HepG2 (cell line): Measurements from ENCODE around the gene ZBTB46.
A peak's percentile ranks its signal among the peaks of the same experiment; 100 is the strongest.

Experiments
- FOXM1 ChIP-seq: sonication (generic); formaldehyde crosslinking; IDR thresholded peaks from 2 replicates; pipeline ENCODE4 v1.5.0; 2020; ENCODE audit warnings: missing genetic modification reagents
- MED13 ChIP-seq: sonication (generic); formaldehyde crosslinking; IDR thresholded peaks from 2 replicates; pipeline ENCODE4 v1.5.0; 2020; ENCODE audit warnings: missing genetic modification reagents
- PBX2 ChIP-seq: IDR thresholded peaks from 2 replicates; pipeline ENCODE4 v1.6.1; 2016; ENCODE audit warnings: control low read depth
- POLR2A ChIP-seq, 2 experiments: IDR thresholded peaks; 2 replicates each; pipeline ENCODE4 v1.6.1; 2011; ENCODE audit warnings: low read depth in 2 of 2, low read length in 2 of 2, mild to moderate bottlenecking in 1 of 2, moderate library complexity in 1 of 2; ENCODE audit not compliant: insufficient read depth in 1 of 2
- THAP11 ChIP-seq: IDR thresholded peaks from 2 replicates; pipeline ENCODE4 v1.6.1; 2016; ENCODE audit warnings: missing biosample characterization, missing genetic modification reagents

- 0 out of 2 replicates have a peak, but pooled peaks have one; percentile 23 for TF ChIP-seq MED13 (CRISPR knock-in tag)
- TF ChIP-seq POLR2A (IDR thresholded peaks at IDR 0.05; ENCODE audit: insufficient read depth in 1 of 2, low read depth in 2 of 2, low read length in 2 of 2), result no peak
- no peak for TF ChIP-seq PBX2 (CRISPR knock-in tag)
- no peak for TF ChIP-seq FOXM1
- no peak for TF ChIP-seq THAP11 (CRISPR knock-in tag)
These were observed 89.2 kb downstream of the ZBTB46 start for GRCh38 chr20:63741676-63742380.
